HG02885 (cell line): ENCODE results near the gene ACOT13.
A peak's percentile ranks its signal among the peaks of the same experiment; 100 is the strongest.
"Not testable (repeated sequence)": the region's sequence is repeated elsewhere in the genome, so short reads cannot be mapped to it uniquely, and the experiment has no call there.

Experiments used
- ATAC-seq: cut with Tn5 transposase; IDR thresholded peaks from one replicate; pipeline ENCODE4 v1.9.1; 2021; ENCODE audit warnings: mild to moderate bottlenecking; ENCODE audit not compliant: unreplicated experiment, poor library complexity

ACOT13 gene

GRCh38 chr6:24690593-24690992 lies 23.7 kb downstream of the ACOT13 start:
- ATAC-seq = no peak

- no peak for ATAC-seq
These were observed 24.7 kb downstream of the ACOT13 start for GRCh38 chr6:24691550-24691949.

- ATAC-seq = no peak
These were observed 25.1 kb downstream of the ACOT13 start for GRCh38 chr6:24692003-24692402.

GRCh38 chr6:24692415-24692814 lies 25.5 kb downstream of the ACOT13 start:
- no peak for ATAC-seq

- ATAC-seq = no peak
These were observed 26.1 kb downstream of the ACOT13 start for GRCh38 chr6:24692848-24693592.

- no peak for ATAC-seq
These were observed 27.3 kb downstream of the ACOT13 start for GRCh38 chr6:24694198-24694597.

DNA sequence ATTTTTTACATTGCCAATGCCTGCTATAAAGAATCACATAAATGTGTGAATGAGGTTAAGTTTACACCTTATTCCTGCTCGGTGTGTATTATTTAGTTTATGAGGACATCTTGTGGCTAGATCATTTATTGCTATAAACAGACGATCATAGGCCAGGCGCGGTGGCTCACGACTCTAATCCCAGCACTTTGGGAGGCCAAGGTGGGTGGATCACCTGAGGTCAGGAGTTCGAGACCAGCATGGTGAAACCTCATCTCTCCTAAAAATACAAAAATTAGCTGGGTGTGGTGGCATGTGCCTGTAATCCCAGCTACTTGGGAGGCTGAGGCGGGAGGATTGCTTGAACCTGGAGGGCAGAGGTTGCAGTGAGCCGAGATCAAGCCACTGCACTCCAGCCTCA lies 28.8 kb downstream of the ACOT13 start:
- peak; percentile 71 for ATAC-seq

DNA sequence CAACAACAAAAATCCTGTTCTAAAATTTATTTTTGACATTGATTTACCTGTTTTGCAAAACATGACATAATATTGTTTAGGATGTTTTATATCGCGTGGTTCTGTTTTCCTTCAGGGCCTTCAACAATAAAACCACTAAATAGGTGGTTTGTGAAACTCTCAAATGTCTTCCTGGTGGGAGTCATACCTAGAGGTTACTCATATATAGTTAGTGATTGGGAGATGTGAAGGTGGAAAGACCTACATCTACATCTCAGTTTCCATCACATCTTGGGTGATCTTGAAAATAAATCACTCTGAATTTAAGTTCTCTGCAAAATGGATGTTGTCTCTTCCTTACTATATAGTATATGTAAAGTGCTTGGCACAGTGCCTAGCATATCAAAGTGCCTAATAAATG lies 29.2 kb downstream of the ACOT13 start:
- no peak for ATAC-seq

- ATAC-seq = no peak
These were observed 32.9 kb downstream of the ACOT13 start for GRCh38 chr6:24699521-24700359.

DNA sequence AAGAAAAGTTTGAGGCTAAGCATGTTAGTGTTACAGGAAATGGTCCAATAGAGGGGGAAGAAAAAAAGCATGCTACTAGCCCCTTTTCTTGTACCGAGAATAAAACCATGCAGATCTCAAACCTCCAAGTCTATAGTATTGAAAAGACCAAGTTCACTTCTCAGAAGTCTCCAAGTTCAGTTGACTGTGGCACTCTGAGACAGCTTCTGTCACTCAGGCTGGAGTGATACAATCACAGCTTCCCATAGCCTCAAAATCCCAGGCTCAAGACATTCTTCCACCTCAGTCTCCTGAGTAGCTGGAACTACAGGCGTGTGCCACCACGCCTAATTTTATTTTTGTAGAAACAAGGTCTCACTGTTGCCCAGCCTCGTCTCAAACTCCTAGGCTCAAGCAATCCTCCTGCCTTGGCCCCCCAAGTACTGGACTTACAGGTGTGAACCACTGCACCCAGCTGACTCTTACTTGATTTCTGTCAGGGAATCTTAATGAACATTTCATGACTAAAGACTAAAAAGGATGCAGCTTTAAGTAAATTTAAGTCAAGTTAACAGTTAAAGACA lies 35.9 kb downstream of the ACOT13 start:
- ATAC-seq = no peak

DNA sequence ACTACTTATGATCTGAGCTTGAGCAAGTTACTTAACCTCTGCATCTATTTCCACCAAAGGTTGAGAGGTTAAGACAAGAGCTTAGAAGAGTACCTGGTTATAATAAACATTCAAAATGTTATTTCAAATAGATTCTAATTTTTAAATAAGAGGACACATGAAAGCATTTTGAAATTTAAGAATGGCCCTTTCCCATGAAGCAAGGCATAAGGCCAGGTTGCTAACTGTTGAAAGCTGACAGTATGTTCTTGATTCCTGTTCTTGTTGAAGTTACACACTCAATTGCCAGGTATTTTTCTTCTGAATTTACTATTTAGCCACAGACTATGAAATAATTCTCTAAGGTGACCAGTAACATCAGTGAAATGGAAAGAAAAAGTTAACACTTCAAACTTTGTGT lies 37.6 kb downstream of the ACOT13 start:
- no peak for ATAC-seq

GRCh38 chr6:24708612-24709011 lies 41.7 kb downstream of the ACOT13 start:
- no peak for ATAC-seq

GRCh38 chr6:24709014-24709711 lies 42.3 kb downstream of the ACOT13 start:
- ATAC-seq = no peak

- no peak for ATAC-seq
These were observed 43.8 kb downstream of the ACOT13 start for GRCh38 chr6:24710519-24711303.

DNA sequence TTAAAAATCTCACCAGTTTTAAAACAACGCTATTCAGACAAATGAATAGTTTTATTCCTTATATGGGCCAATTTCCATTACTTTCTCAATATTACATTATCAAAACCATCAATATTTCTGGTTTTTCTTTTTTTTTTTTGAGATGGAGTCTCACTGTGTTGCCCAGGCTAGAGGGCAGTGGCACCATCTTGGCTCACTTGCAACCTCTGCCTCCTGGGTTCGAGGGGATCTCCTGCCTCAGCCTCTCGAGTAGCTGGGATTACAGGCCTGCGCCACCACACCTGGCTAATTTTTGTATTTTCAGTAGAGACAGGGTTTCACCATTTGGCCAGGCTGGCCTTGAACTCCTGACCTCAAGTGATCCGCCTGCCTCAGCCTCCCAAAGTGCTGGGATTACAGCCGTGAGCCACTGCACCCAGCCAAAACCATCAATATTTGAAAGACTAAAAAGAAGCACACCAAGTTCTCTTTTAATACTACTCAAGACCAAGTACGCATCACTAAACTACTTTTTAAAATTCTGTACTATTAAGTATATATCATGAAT lies 49.8 kb downstream of the ACOT13 start:
- not testable (repeated sequence) for ATAC-seq

- no peak for ATAC-seq
These were observed 51.7 kb downstream of the ACOT13 start for GRCh38 chr6:24718449-24719124.

- ATAC-seq = peak; percentile 15
These were observed 52.5 kb downstream of the ACOT13 start, which contains the start of gene C6orf62 for GRCh38 chr6:24719125-24719971. C6orf62 (minus strand) TSS chr6:24719154; CDS start chr6:24718668, 486 bp downstream.

- peak; percentile 16 for ATAC-seq
These were observed 53.3 kb downstream of the ACOT13 start for GRCh38 chr6:24720131-24720603.
